ENCODE measurements around the gene AOPEP.

DNA sequence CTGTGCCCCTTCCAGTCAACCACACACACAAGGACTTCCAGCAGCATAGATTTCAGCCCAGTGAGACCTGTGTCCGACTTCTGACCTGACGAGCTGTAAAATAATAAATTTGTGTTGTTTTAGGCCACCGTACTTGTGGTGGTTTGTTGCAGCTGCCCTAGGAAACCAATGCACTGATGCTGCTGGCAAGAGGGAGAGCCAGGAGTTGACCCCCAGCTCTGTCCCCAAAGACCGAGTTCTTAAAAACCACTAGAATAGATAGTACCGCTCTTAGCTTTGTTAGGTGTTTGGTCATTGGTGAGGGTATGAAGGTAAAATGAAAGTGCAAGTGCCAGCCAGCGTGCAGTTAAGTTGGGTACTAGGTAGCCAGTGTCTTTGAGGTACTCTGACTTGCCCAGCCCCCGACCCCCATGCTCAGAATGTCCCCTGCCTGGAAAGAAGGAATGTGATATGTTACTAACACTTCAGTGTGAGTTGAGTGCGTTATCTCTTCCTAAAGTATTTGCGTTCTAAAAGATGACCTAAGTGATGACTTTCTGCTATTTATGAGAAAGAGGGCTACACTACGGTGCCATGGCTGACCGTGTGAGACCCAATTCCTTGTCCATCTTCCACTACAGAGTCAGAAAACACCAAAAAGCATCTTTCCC is 185.6 kb downstream of the AOPEP start:
- TF ChIP-seq, protein P1, sequence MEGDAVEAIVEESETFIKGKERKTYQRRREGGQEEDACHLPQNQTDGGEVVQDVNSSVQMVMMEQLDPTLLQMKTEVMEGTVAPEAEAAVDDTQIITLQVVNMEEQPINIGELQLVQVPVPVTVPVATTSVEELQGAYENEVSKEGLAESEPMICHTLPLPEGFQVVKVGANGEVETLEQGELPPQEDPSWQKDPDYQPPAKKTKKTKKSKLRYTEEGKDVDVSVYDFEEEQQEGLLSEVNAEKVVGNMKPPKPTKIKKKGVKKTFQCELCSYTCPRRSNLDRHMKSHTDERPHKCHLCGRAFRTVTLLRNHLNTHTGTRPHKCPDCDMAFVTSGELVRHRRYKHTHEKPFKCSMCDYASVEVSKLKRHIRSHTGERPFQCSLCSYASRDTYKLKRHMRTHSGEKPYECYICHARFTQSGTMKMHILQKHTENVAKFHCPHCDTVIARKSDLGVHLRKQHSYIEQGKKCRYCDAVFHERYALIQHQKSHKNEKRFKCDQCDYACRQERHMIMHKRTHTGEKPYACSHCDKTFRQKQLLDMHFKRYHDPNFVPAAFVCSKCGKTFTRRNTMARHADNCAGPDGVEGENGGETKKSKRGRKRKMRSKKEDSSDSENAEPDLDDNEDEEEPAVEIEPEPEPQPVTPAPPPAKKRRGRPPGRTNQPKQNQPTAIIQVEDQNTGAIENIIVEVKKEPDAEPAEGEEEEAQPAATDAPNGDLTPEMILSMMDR (IDR thresholded peaks at IDR 0.05) = no peak
- TF ChIP-seq EZH2 (IDR thresholded peaks at IDR 0.05) = no peak
- no peak for TF ChIP-seq EZH2phosphoT487 (IDR thresholded peaks at IDR 0.05)
